CD4-positive, alpha-beta T cell treated with Interleukin-12 subunit alpha and Interleukin-12 subunit beta, for 1 hour (primary cell): ENCODE results near the gene TPCN2.
"Not testable (repeated sequence)": the region's sequence is repeated elsewhere in the genome, so short reads cannot be mapped to it uniquely, and the experiment has no call there.

Source experiments
- DNase-seq: peaks from one replicate; pipeline ENCODE4 v3.0.0-alpha.2; 2020

TPCN2 gene

DNA sequence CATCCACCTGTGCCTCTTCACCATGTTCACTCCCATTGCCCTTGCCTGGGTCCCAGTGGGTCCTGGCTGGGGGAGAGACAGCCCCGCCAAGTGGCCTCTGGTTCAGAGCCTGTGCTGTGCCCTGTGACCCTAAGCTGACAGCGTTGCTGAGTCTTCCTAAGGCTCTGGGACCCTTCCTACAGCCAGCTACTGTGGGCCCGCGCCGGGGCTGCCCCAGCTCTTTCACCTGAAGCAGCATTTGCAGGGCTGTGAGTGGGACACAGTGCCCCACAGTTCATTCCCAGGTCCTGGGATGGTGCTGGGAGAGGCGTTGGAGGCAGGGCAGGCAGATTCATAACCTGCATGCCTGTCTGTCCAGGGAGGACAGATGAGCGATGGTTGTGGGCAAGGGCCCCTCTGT lies 10.7 kb downstream of the TPCN2 start:
- DNase-seq = no peak

DNA sequence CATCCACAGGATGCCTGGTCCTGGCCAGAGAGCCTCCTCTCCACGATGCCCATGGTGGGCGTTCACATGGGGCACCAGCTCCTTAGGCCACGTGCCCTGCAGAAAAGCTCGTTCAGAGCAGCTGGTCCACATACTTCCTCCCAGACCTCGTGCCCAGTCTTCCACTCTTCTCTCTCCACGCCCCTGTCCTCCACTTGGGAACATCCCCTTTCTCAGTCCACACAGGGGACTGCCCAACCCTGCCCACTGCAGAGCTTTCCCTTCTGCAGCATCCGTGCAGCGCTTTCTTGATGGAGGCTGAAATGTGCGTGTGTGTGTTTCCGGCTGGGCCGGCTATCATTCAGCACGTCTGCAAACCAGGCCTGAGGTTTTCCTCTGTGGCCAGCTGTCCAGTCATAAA lies 11.3 kb downstream of the TPCN2 start:
- no peak for DNase-seq

DNA sequence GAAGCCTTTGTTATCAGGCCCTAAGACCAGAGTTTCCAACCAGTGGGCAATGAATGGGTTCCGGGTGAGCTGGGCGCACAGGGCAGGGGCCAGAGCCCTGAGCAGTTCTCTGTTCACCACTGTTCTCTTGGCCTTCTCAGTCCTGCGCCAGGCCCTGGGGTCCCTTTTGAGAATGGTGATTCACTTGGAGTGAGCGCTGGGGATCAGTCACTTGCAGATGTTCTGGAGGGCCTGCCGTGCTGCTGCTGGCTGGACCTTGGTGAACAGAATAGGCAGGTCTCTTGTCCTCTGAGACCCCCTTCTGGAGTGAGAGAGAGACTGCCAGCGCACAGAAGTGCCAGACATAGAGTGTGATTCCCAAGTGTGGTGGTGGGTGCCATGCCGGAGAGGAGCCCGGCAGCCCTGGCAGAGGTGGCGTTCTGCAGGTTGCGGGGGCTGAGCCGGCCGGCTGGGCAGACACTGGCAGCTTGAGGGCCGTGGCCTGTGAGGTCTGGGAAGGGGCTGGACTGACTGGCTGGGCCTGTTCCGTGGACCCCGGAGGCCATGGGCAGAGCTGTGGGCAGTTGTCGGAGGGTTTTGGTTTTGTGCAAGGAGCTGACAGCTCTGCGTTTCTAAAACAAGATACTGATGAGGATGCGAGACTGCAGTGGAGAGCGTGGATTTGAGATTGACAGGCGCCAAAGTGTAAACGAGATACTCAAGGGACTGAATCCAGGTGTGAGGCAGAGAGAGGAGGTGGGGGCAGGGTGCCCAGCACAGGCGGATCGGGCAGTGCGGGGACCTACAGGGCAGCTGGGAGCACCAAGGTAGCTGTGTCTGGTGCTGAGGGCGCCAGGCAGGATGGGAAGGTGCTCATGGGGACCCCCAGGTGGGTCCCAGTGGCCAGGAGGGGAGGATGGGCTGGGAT lies 12.3 kb downstream of the TPCN2 start:
- DNase-seq = no peak

DNA sequence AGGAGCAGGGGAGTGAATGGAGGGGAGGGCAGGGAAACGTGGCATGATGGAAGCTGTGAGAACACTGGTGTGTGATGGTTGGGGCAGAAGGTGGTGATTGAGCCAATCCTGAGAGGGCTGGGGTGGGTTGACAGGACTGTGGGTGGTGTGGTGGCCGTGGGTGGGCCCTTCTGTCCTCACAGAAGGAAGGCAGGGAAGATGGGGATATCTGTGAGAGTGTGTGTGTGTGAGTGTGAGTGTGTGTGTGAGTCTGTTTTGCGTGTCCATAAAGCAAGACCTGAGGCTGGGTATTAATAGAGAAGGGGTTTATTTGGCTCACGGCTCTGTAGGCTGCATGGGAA lies 13.0 kb downstream of the TPCN2 start:
- DNase-seq = no peak

DNA sequence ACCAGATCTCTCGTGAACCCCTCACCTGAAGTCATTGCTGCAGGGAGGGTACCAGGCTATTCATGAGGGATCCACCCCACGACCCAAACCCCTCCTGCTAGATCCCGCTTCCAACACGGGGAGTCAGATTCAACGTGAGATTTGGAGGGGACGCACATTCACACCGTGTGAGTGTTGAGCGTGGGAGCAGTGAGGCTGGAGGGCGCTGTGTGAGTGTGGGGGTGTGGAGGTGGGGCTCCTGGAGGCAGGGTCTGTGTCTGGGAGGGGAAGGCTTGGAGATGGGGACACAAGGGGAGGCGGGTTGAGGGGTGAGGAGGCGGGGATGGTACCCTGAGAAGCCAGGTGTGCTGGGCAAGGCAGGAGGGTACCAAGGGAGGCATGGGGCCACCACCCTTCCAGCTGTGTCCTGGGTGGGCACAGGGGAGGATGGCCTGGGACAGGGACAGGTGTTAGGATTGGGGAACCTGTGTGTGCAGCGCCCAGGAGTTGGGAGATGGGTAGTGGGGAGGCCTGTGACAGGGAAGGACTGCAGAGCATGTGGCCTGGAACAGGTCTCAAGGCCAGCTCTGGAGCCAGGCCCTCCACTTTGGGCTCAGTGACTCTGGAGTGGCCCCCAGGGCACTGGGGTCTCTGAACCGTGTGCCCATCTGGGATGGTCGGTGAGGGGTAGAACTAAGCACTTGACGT lies 13.6 kb downstream of the TPCN2 start:
- DNase-seq = no peak

DNA sequence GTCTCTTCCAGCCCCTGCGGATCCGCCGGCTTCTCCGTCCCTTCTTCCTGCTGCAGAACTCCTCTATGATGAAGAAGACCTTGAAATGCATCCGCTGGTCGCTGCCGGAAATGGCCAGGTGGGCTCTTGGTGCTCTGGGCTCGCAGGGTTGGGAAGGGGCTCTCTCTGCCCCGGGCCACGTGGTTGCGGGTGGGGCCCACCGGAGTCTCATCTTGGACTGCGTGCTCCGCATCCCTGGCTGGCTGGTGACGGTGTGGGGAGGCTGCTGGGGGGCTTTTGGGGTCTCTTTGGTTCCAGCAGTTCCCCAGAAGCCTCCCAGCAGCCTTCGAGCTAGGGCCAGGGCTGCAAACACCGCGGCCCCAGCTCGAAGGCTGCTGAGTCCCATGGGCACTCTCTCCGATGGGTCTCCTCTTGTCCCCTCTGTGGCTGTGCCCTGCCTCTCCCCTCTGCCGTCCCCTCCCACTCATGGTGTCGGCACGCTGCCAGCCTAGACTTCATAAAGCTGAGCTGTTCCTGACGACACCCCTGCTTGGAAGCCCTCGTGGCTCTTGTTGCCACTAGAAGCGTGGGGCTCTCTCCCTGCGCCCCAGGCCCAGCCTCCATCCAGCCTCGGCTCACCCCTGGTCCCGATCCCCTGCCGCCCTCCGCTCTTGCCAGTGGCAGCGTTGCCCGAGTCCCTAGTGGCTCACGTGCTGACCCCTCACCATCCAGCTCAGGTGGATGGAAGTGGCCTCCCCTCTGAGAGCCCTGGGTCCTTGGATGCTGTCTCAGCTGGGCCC lies 14.3 kb downstream of the TPCN2 start:
- DNase-seq = no peak

DNA sequence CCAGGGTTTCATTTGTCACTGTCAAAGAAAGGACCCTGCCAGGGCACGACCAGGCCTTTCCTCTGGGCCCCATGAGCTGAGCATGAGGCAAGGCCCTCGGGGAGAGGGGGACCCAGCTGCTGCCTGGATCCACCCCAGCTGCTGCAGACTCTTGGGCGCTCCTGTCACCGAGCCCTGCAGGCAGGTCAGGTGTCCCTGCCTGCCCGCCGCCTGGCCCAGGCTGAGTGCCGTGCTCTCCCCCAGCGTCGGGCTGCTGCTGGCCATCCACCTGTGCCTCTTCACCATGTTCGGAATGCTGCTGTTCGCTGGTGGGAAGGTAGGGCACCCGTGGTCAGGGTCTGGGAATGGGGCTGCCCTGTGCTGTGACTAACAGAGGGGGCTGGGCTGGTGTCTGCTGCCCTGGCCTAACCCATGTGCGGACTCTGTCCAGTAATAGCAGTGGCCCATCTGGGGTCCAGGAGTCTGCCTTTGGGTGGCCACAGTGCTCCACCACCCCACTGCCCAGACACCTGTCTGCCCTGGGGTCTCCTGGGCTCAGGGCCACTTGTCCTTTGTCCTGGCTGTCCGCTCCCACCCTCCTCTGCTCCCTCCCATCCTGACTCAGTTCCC lies 15.0 kb downstream of the TPCN2 start:
- no peak for DNase-seq

DNA sequence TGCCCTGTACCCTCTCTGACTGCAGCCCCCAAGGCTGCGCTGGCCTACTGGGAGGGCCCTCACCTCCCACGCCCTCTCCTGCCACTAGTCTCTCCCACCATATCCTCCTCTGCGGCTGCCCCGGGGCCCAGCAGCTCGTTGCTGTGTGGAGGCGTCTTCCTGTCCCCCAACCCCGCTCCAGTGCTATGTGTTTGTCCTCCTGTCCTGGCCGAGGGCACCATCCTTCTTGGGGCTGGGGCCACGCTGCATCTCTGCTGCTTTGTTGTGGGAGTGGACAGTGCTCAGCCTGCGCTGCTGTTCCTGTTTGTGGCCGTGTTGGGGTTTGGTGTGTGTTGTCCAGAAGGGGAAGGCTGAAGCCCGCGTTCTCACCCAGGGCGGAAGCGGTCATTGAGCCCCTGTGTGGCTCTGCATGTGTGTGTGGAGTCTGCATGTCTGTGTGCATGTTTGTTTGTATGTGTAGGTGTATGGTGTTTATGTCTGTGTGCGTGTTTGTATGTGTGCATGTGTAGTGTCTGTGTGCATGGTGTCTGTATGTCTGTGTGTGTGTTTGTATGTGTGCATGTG lies 15.7 kb downstream of the TPCN2 start:
- DNase-seq = no peak

DNA sequence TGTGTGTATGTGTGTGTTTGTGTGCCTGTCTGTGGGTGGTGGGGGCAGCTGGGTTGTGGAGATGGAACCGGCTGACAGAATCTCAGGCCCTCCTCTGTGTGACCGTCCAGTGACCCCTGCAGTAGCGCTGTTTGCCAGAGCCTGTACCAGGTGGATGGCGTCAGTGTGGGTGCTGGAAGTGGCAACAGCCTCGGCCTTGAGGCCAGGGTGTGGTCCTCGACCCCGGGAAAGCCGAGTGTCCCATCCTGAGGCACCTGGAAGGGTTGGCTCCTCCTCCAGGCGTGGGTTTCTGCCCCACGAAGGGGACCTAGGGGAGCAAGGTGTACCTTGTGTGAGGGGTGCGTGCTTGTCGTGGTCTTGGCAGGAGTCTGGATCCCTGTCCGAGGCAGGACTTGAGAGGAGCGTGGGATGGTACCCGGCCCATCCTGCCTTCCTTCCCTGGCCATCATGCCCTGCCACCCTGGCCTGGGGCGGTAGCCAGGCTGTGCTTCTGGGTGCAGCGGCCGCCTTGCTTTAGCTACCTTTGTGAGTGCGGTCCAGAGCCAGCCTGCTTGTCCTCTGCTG lies 16.5 kb downstream of the TPCN2 start:
- no peak for DNase-seq

DNA sequence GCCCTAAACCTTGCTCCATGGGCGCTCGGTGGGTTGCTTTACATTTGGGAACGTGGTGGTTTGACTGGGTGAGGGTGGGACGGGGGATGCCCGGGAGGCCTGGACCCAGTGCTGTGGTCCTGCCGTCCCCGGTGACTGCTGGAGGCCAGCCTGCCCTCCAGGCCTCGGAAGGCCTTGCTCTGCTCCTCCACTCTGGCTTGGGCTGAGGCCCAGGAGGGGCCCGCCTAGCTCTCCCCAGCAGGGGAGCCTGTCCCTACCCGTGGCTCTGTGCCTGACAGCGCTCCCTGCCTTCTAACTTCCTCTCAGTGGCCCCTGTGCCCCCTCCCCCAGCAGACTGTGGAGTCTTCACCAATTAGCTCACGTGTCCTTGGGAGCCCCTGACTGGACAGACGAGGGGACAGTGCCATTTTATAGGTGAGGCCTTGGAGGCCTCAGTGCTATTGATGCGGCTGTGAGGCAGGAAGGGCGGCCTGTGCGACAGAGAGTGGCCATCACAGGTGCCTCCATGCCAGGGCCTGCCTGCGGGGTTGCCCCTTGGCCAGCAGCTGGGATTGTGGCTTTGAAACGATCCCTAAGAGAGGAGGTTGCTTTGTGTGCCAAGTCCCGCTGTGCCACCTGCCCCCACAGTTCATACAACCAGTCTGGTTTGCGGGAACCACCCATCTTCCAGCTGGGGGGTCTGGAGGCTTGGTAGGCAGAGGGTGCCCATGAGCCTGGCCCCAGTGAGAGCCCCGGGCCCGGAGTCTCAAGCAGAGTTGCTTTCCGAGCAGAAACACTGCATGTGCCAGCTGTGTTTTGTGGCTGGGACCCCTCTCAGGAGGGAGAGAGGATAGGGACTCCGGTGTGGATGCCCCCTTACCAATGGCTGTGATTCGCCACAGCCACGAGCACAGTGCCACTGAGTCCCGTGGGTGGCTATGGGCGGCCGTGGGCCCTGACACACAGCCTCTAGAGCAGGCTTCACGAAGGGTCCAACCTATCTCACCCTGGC lies 17.7 kb downstream of the TPCN2 start:
- DNase-seq = no peak

DNA sequence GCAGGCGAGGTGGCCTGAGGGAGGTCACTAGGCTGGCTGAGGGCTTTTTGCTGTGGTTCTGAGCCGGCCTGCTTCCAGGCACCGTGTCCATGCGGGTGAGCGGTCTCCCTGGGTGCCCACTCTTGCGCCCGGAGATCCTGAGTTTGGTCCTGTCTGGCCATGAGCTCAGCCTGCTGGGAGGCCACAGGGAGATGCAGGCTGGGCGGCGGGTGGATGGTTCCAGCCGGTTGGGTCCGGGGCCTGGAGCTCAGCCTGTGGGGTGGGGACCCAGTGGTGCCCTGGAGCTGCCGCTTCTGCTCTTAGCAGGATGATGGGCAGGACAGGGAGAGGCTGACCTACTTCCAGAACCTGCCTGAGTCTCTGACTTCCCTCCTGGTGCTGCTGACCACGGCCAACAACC lies 18.5 kb downstream of the TPCN2 start:
- DNase-seq = no peak

DNA sequence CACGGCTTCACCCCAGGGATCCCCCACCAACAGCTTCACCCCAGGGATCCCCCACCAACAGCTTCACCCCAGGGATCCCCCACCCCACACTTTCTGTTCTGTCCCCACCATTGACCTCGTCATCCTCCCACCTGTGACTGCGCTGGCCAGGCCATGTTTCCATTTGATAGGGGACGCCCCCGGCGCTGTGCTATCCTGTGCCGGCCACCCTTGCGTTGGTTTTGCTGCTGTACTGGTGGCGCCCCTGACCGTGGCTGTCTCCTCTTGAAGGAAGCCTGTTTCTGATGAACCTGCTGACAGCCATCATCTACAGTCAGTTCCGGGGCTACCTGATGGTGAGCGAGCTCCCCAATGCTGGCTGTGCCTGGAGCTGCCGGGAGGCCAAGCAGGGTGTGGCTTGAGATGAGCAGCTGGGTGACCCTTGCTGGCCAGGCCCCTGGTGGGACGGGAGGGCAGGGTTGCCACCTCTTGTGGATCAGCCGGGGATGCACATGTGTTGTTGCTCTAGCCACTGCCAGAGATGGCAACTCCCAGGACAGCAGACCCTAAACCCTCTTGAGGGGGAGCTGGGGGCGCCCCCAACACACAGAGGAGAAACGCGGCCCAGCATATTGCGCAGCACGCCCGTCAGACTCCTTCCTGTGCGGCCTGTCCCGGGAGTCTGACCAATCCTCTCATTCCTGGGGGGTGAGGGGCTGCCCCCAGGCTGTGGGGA lies 22.5 kb downstream of the TPCN2 start:
- no peak for DNase-seq

DNA sequence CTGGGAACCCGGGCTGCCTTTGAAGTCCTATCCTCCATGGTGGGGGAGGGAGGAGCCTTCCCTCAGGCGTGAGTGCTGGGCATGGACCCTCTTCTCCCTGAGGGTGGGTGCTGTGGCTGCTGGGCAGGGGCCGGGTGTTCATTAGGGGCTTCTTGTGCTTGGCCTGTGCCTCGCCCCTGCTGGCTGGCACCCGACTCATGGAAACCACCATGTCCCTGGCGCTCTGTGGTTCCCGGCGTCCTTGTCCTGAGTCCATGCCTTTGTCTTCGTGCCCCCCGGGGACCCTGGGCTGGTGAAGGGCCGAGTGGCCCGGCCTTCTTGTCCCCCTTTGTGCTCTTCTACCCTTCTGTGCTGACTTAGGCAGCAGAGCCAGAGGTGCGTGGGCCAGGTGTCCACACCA lies 23.2 kb downstream of the TPCN2 start:
- DNase-seq = no peak

DNA sequence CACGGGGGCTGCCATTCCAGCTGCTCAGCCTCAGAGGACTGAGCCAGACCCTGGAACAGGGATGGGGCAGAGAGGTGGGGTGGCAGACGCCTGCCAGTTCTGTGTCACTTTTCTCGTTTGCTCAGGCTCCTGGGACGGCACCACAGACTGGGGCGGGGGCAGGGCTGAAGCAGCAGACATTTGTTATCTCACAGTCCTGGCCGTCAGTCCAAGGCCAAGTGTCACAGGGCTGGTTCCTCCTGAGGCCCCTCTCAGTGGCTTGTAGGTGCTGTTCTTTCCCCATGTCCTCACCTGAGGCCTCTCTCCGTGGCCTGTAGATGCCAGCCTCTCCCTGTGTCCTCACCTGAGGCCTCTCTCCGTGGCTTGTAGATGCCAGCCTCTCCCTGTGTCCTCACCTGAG lies 24.7 kb downstream of the TPCN2 start:
- no peak for DNase-seq

DNA sequence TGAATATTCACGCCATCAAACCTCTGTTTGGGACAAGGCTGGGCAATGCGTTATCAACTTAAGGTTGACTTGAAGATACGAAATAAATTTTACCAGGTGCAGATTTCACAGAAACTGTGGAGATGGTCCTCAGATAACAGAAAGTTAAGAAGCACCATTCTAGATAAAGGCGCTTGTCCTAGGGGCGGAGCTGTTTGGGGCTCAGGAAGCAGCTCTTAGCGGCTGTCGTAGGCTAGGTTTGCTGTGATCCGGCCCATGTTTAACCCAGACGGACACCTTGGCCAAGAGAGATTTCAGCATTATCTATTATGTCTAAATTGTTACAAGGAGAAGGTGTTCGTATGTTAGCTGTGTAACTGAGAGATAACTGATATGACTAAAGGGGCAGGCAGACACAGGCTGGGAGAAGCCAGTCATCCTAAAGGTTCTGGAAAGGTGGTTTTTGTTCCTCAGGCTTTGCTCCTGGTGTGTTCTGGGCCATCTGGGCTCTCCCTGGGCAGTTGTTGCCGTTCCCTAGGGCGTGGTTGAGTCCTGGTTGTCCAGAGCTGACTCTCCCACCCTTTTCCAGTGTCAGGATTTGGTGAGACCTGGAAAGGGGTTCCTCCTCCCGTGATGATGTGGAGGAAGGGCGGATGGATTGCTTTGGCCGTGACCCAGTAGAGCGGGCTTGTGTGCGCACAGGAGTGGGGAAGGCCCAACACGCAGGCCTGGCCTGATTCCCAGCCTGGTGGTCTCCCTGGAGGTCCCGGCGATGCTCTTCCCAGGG lies 25.8 kb downstream of the TPCN2 start:
- no peak for DNase-seq

DNA sequence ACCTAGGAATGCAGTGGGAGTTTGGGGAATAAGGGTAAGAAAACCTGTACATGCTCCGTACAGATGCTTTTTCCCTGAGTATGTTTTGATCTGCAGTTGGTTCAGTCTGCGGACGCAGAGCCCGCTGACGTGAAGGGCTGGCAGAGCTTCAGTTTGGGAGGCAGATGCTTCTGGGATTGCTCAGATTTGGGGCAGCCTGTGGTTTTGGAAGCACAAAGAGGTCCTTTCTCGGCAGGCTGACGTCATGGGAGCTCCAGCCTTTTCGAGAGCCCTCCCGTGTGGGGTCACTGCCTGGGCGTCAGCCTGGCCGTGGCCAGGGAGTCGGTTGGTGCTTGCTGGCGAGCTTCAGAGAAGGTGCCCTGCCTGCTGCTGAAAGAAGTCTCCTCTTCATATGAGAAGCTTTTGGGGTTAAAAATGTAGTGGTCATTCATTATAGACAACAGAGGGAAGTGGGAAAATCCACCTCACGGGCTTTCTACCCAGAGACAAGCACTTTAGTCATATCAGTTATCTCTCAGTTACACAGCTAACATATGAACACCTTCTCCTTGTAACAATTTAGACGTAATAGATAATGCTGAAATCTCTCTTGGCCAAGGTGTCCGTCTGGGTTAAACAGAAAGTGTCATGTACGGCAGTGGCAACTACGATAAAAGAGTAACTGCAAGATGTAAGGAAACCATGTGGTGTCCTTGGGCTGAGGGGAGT lies 26.8 kb downstream of the TPCN2 start:
- DNase-seq = no peak

DNA sequence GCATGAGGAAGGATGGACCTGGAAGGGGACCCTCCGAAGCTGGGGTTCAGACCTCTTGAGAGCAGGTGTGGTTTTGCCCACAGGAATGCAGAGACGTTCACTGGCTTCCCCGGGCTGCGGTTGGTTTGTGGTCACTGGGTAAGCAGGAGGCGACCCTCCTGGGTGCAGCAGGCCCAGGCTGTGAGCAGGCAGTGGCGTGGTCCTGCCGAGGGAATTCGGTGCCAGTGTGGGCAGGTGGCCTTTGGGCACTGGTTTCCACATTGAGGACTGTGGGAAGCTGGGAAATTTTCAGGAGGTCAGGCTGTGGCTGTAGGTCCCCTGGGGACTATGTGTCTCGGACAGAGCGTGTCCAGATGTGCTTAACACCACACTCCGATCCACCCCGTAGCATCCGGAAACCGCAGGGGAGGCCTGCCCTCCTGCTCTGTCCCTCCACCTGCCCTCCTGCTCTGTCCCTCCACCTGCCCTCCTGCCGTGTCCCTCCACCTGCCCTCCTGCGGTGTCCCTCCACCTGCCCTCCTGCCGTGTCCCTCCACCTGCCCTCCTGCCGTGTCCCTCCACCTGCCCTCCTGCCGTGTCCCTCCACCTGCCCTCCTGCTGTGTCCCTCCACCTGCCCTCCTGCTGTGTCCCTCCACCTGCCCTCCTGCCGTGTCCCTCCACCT lies 27.5 kb downstream of the TPCN2 start:
- DNase-seq = no peak

DNA sequence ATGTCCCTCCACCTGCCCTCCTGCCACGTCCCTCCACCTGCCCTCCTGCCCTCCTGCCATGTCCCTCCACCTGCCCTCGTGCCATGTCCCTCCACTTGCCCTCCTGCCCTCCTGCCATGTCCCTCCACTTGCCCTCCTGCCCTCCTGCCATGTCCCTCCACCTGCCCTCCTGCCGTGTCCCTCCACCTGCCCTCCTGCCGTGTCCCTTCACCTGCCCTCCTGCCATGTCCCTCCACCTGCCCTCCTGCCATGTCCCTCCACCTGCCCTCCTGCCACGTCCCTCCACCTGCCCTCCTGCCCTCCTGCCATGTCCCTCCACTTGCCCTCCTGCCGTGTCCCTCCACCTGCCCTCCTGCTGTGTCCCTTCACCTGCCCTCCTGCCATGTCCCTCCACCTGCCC lies 28.2 kb downstream of the TPCN2 start:
- DNase-seq = not testable (repeated sequence)

DNA sequence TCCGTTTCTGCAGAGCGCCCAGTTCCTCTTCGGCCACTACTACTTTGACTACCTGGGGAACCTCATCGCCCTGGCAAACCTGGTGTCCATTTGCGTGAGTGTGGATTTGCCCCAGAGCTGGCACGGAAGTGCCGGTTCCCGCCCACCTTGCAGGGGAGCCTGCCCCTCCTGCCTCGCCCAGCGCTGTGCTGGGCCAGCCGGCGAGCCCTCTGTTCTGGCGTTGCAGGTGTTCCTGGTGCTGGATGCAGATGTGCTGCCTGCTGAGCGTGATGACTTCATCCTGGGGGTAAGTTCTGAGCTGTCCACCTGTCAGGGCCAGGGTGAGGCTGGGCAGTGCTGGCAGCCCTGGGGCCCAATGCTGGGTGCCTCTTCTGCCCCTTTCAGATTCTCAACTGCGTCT lies 29.8 kb downstream of the TPCN2 start:
- no peak for DNase-seq
